Measurements from ENCODE around the gene INSYN2B.
A peak's percentile ranks its signal among the peaks of the same experiment; 100 is the strongest.

The INSYN2B gene

DNA sequence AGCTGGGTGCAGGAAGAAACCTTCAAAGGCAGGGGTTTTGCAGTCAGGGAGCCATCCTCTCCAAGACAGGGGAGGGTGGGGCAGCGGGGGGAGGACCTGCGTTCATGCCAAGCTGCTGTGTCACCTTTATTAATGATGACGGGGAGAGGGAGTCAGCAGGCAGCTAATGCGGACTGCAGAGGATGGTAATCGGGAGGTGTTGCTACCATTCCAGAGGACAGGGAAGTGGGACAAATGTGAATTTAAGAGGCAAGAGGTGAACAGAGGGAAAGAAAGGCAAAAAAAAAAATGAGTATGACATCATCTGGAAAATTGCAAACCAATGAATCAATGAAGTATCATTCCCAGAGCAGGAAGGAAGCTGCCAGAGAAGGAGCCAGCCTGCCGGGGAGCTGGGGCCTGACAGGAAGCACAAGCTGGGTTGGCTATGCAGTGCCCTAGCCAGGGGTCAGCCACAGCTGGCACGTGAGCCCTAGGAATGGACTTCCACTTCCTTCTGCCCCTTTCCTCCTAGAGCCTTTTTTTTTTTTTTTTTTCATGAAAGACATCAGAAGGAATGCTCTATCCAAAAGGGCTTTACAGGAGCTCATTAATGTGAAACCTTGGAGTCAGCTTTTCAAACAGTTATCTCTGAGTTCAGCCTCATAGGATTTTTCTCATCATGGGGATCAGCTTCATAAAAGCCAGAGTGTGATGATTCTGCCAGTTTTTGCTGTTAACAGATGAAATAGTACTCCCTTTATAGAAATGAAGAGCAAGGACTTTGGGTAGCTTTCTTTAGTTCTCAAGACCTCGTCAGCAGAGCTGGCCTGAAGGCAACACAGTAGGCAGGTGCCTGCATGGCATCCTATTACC lies 9.2 kb downstream of the INSYN2B start:
- peak; percentile 90 for DNase-seq

DNA sequence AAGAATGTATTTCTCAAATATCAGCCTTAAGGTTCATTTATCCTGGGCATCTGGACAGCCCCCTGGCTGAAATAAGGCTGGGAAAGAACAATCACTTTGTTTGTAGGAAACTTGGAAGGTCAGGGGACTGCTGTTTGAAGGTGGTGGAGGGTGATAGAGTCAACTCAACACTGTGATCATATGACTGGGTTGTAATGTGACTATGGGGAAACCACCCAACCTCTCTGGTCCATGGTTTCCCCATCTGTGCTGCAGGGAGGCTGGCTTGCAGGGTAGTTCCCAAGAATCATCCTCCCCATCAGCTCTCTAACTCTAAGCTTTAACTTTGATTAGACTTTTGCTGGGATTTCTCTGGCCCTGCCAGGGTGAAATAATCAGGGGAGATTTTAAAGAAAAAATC lies 10.0 kb downstream of the INSYN2B start:
- DNase-seq: no peak

DNA sequence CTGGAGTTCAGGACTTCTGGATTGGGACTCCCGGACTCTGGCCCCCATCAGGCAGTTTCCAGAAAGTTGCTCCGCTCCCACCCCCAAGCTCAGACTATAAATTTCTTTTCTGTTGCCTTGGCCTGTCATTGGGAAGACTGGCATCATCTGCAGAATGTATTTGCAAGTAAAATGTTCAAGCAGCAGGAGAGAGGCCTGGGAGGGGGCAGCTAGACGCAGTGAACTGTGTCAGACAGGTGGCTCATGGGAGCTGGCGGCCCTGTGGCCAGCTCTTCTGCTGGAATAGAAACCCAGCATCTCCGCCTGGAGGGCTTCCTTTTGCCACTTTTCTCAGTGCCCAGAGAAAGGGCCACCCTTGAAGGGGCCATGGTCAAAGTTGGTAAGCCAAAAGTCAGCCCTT lies 16.0 kb downstream of the INSYN2B start:
- DNase-seq: no peak

DNA sequence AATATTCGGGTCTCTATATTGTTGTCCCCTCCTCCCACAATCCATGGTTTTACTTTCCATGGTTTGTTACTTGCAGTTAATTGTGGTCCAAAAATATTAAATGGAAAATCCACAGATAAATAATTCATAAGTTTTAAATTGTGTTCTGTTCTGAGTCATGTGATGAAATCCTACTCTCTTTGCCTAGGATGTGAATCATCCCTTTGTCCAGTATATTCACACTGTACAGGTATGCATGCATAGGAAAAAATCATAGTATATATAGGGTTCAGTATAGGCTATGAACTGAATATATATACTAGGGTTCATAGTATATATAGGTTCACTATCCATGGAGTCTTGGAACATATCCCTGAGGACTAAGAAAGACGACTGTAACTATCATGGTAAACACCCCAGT lies 19.6 kb downstream of the INSYN2B start:
- DNase-seq: no peak

DNA sequence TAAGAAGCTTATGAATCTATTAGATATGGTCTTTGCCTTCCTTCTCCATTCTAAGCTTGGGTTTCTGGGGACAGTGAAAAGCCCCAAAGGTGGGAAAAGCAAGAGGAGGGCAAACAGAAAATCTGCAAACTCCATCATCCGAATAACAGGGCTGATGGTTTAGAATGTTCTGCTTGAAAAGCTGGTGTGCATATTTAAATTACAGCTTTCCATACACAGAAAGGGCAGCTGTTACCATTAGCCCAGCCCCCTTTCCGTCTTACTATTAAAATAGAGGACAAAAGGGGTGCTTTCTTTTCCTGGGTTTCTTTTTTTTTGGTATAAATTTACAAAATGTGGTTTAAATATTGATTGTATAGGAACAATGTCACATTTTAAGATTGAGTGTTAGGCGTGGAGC lies 22.0 kb downstream of the INSYN2B start:
- no peak for DNase-seq

DNA sequence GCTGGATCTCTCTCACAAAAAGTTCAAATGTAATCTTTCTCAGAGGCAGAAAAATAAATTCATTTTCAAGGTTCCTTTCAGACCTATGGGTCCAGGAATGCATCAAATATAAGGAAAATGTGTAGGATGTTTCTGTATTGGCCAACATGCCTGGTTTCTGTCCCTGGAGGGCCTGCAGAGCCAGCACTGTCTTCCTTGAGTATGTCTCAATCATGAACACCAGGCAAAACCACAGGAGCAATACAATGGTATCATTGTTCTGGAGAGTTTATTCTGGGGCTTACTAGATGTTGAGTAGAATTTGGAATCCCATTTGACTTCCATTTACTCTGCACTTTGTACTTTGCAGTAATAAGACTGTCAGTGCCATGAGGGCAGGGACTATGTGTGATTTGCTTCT lies 23.5 kb downstream of the INSYN2B start:
- DNase-seq: peak; percentile 42

DNA sequence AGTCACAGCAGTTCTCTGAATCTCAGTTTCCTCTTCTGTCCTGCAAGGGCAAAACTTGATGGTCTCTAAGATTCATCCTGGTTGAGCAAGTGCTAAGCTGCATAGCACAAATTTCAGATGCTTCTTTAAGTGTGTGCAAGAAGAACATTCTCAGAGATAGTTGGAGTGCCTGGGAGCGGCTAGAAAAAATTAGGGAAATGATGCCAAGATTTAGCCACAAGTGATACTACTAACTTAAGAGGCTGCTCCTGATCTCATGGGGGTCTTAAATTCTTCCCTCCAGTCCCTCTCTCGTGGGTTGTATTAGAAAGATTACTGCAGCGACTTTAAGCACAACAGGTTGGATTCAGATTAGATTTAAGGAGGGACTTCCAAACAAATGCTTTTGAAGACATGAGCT lies 24.2 kb downstream of the INSYN2B start:
- DNase-seq: peak; percentile 27

DNA sequence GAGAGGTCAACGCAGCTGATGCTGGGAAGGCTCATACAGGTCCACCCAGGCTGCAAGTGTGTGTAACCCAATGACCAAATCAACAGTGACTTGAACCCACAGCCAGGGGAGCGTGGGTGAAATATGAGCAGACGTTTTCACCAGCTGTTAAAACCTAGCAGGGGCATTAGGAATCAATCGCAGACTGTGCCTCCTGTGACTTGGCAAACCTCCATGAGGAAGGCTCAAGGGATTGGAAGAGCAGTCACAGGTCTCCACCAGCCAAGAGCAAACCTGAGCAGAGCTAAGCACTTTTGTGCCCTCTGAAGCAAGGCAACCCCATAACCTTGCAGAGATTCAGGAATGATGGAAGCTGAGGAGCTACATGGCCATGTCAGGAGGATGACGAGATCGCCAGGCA lies 25.5 kb downstream of the INSYN2B start:
- no peak for DNase-seq

DNA sequence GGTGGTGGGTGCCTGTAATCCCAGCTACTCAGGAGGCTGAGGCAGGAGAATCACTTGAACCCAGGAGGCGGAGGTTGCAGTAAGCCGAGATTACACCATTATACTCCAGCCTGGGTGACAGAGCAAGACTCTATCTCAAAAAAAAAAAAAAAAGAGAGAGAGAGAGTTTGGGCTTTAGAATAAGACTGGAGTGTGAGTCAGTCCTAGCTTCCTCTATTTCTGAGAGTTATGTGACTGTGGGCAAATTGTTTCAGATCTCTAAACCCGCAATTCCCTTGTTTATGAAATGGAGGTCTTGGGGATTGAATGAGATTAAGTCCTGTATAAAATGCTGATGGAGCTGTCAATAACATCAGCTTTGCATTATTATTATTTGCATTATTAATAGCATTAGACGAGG lies 27.1 kb downstream of the INSYN2B start:
- peak; percentile 63 for DNase-seq

DNA sequence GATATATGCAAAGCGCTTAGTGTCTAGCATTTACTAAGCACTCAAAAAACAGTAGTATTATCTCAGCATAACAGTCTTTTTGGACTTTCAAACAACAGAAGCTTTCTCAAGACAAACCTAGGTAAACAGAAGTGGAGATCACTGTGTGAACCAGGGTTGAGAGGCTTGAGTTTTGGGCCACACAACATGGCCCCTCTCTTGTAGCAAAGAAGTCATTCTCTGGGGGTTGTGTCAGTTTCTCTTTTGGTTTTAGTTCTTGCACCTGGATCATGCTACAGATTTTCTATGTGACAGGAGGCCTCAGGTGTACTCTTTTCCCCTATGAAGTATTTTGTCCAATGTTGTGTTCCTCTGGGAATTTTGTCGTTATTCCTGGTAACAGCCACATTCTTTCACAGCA lies 30.0 kb downstream of the INSYN2B start:
- no peak for DNase-seq

DNA sequence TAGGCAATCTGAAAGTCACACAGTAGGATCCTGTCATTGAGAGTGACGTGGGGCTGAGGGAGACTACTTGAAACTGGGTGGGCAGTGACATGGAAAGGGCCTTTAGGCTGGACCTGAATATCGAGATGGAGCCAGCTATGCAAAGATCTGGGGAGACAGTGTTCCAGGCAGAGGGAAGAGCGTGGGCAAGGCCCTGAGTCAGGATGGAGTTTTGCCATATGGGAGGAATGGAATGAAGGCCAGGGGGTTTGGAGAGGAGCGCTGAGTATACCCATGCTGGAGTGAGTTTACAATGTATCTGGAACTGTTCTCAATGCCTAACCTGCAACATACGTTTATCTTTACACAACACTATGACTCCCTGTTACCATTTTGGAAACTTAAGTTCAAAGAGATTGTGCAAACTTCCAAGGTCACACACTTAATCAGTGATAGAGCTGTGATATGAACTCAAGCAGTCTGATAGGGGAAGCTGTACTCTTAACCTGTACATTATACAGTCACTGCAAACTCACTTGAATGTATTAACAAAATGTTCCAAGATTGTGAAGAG lies 33.5 kb downstream of the INSYN2B start:
- peak; percentile 34 for DNase-seq

DNA sequence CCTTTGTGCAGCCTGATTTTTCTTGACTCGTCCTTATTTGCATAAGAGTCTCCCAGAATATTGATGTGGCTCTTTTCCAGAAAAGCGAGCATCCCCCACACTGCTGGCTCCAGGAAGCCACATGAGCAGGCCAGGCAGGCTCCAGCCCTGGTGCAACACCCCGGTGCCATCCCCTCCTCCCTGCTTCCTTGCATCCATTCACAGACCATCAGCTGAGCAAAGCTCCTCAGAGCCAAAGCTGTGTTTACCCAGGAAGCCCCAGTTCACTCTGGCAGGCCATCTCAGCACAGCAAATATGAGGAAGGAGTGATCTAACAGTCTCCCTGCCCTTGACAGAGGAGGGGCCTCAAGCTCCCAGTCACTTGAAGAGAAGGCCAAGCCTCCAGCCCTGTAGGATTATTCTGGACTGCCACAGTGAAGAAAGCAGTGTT lies 34.4 kb downstream of the INSYN2B start:
- DNase-seq: peak; percentile 96

DNA sequence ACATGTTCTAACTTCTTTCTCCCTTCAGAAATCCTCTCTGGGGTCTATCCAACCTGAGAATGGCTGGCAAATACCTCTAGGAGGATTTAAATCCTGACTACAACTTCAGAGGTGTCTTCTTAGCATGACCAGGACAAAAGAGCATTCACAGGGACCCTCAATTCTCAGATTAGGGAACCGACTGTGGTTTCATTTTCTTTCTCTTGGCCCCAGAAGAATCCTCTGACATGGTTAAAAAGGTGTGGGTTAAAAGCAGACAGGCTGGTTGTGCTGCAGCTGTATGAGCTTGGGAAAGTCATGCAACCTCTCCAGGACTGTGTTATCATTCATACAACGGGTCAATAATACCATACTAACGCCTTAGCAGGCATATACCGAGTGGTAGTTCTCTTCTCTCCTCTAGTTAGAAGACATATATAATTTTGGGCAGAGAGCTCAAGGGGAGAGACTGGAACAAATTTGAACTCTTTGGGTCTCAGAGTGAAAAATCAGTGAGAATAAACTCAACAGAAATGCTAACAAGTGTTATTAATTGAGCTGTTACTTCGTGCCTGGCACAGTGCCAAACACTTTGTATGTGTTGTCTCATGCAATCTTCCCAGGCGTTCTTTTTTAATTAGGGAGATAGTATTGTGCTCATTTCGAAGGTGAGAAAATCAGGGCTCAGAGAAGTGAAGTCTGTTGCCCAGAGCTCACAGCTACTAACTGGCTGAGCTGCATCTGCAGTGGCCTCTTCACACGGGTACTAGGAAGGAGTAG lies 35.2 kb downstream of the INSYN2B start:
- peak; percentile 56 for DNase-seq

DNA sequence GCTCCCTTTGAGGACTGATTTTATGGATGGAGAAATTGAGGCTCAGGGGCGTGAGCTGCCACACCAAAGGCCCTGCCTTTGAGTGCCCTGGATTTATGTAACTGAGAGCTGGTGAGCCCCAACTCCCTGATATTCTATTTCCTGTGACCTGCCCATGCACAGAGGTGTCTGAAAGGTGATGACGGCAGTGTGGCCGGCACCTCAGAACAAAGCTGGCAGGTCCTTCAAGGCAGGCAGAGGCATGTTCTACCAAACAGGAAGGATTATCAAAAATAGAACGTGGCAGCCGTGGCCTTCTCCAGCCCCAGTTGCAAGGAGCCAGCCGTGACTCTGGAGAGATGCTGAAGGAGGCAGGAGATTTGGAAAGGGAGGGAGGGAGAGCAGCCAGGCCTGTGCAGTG lies 36.2 kb downstream of the INSYN2B start:
- DNase-seq: no peak

DNA sequence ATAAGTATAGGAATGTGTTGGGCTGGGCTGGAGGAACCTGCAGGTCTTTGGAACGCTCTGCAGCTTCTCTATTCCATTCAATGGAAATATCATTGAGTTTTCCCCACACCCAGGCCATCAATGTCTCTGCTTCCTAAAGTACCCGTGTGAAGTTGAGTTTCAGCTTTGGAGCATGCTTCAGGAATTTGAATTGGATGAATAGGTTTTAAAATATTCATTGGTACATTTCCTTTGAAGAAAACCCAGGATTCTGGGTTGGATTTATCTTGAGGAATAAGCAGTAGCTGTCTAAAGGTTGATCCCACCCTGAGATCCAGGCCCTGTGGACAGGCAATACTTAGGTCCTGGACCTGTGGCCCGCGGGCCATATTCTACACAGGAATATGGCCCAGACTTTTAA lies 37.3 kb downstream of the INSYN2B start:
- peak; percentile 38 for DNase-seq

DNA sequence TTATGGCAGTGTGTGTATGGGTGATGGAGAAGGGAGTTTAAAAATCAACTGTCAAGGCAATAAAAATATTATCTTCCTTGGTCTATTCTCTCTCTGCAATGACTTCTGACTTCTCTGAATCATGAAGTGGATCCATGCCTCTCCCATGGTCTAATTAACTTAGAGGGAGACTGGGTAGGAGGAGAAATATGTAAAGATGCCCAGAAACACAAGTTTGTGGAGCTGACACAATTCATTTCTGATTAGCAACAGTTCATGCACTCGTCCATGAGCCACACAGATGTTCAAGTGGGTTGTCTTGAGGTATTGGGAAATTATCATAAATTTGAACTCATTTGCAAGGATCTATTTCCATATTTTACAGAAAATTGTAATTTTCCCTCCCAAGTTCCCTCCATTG lies 38.1 kb downstream of the INSYN2B start:
- DNase-seq: peak; percentile 55

DNA sequence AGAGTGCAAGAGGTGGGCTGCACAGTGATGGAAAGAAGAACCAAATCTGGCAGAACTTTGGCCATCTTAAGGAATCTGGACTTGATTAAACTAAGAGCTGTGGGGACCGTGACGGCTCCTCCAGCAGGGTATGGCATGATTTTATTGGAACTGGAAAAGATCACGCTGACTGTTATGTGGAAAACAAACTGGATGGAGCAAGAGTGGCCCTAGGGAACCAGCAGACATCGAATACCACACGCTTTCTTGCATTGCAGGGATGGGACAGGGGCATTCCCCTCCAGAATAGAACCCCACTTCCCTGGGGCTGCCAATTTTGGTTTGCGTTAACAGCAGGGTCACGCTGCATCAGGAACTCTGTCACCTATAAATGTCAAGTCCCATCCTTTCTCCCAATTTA lies 38.8 kb downstream of the INSYN2B start:
- no peak for DNase-seq

DNA sequence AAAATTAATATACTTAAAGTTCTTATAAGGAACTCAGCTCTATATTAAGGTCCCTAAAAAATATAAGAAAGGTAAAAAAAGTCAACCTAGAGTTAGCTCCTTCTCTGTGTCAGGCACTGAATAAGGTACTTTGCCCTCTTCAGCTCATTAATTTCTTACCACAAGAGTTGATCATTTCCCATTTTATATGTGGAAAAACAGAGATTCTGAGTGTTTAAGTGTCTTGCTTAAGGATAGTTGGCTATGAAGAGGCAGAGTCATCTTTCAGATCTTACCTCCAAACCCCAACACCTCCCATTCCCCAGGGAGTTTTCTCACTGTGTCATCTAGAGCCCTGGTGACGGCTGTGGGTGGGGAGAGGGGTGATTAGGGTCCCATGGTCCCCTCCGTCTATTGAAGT lies 40.6 kb downstream of the INSYN2B start:
- DNase-seq: no peak

DNA sequence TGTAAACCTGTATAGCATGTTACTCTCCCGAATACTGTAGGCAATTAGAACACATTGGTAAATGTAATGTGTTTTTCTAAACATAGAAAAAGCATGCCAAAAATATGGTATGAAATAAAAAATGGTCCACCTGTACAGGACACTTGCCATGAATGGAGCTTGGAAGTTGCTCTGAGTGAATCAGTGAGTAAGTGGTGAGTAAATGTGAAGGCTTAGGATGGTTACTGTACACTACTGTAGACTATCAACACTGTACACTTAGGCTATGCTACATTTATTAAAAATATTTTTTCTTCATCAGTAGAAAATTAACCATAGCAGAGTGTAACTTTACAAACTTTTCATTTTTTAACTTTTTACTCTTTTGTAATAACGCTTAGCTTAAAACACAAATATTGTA lies 41.9 kb downstream of the INSYN2B start:
- no peak for DNase-seq

DNA sequence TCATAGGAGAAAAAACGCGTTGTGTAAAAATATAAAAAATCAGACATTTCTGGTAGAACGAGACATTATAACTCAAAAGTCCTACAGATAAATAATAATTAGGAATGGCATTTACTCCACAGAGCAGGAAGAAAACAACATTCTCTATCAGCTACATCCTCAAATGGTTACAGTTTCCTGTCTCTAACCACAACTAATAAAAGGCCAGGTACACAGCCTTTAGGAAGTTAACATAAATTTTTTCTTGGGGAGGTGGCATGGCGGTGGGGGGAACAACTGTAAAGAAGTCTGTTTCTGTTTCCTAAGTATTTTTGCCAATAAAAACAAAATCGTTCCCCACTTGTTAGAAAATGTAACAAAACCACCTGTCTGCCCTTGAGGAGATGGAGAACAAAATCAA lies 44.5 kb downstream of the INSYN2B start:
- no peak for DNase-seq

DNA sequence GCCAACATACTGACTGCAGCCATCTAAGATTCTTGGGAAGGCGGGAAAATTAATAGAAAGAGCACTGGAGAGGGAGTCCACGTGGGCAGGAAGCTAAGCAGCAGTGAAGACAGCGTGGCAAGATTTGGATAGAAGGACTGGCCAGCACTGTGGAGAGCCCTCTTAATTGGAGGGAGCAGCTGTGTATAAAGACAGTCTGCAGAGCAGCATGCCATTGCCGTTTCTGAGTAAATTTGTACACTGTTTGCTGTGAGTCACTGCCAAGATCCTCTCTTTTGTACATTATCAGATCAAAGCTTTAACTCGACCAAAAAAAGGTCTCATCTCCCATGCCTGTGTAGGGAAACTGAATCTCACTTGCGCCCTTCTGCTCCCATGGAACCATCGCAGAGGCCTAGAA lies 45.3 kb downstream of the INSYN2B start:
- peak; percentile 31 for DNase-seq

DNA sequence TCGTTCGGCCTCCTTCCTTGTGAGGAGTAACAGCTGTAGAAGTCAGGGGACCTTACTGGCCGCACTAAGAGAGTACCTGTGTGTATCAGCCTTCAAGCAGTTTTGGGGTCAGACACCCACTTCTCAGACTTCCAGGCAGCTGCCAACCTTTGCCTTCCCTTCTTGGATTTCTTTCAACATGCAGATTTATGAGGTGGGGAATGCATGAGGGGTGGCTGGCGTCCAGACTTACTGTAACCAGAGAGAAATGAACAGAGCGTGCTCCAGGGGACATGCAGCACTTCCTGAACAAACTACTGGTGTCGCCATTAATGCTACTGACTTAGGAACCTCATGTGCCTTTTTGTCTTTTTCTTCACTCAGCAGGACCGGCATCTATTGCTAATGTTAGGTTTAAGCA lies 46.7 kb downstream of the INSYN2B start:
- DNase-seq: peak; percentile 46

DNA sequence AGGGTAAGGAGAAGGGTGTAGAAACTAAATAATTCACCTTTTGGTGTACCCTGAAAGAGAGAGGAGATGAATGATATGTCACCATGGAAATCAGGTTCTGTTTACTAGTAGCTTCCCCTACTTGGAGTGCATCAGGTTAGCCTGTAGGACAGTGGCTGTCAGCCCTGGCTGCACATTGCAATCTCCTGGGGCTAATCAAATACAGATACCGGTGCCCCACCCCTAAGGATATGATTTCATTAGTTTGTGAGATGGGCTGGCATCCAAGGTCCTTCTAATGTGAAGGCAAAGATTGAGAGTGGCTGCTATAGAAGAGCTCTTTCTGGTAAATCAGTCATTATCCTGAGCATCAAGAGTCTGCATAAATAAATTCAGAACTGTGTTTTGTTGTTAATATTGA lies 47.2 kb downstream of the INSYN2B start:
- no peak for DNase-seq

DNA sequence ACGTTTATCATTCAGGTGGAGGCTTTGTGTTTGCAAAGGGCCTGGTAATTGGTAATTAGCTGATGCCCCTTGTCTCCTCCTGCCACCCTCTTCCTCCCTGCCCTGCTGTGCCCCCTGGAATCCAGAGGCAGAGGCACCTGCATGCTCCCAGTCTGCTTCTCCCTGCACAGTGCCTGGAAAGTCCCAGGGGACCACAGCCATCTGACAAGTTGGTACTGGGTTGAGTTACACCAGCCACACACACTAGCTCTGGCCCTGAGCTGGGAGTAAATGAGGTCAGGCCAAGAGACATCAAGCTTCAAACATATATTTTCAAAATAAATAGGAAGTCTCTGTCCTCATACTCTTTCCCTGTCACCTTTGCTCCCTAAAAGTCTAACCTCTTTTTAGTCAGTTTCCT lies 56.3 kb downstream of the INSYN2B start:
- no peak for DNase-seq
